HPDE6-E6E7 (cell line): Measurements from ENCODE around the gene NT5DC2.

Source experiments
- DNase-seq: peaks from one replicate; pipeline ENCODE4 v3.0.0; 2011; ENCODE audit warnings: missing footprints; ENCODE audit errors: extremely low spot score

The NT5DC2 gene

GRCh38 chr3:52533623-52534280 is at the start of gene NT5DC2:
Gene NT5DC2 (minus strand): TSS chr3:52533857. CDS start chr3:52533737, 120 bp downstream.
- DNase-seq: no peak

DNA sequence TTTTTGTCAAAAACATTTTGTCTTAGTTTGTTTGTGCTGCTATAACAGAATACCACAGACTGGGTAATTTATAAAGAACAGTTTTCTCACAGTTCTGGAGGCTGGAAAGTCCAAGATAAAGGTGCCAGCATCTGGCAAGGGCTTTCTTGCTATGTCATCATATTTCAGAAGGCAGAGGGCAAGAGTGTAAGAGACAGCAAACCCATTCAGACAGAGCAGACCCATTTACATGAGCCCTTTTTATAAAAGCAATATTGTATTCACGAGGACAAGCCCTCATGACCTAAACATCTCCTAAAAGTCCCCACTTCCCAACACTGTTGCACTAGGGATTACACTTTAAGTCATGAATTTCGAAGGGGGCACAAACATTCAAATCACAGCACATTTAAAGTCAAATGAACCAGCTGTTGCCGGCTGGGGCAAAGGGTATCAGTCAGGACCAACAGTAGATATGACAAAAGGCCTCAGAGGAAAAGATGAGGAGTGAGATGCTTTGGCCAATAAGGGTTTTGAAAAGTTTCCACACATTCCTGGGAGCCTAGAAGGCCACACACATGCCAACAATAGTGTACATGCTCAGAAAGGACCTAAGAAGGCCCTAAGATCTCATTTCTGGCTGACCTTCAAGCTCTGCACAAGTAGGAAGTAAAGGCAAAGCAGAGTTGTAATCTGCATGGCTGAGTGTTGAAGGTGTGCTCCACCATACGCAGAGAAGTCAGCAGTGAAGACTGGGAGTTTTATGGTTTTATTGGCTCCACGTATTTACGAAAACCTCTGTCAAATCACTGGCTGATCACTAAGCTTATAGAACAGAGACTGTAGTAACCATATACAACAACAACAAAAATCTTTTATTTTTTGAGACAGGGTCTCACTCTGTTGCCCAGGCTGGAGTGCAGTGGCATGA is 40.7 kb upstream of the NT5DC2 start:
- no peak for DNase-seq

- no peak for DNase-seq
These were observed 38.6 kb upstream of the NT5DC2 start for GRCh38 chr3:52572221-52572620.

- DNase-seq: no peak
These were observed 36.4 kb upstream of the NT5DC2 start for GRCh38 chr3:52570076-52570475.

GRCh38 chr3:52568069-52568468 is 34.4 kb upstream of the NT5DC2 start:
- DNase-seq: no peak

GRCh38 chr3:52563984-52564383 is 30.3 kb upstream of the NT5DC2 start:
- DNase-seq: no peak

- no peak for DNase-seq
These were observed 27.5 kb upstream of the NT5DC2 start for GRCh38 chr3:52561028-52561747.

DNA sequence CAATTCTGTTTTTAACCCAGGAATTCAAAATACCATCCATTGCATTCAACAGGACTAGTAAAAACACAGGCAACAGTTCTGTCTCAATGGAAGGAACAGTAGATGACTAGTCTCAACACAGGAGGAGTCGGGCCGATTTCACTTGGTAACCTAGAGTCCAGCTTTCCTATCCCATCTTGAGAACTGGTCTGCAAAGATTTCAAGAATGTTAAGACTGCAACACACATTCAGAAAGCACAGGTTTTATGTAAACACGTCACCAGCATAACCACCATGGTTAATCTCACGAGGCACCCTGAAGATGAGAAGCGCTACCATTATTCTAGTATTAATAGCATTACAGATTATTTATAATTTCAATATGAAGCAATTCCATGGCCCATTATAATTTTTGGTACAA is 24.8 kb upstream of the NT5DC2 start:
- no peak for DNase-seq

GRCh38 chr3:52557011-52557960 is 23.6 kb upstream of the NT5DC2 start:
- no peak for DNase-seq

- DNase-seq: no peak
These were observed 21.4 kb upstream of the NT5DC2 start for GRCh38 chr3:52555056-52555455.

- no peak for DNase-seq
These were observed 20.5 kb upstream of the NT5DC2 start for GRCh38 chr3:52554026-52554755.

DNA sequence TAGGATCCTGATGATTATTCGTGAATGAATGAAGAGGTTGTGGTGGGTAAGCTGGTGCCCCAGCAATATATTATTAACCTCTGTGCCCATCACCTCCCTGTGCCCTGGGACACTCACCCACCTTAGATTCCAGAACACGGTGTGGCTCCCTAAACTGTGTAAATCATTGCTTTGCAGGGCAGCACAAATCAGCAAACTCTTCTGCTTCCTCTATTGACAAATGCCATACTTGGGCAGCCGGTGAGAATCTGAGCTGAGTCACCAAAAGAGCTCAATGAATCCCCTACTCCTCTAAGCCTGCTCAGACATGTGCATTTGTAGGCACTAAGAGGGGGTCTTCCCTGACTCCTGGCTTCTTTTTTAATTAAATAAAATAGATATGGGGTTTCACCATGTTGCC is 18.4 kb upstream of the NT5DC2 start:
- no peak for DNase-seq

- no peak for DNase-seq
These were observed 17.5 kb upstream of the NT5DC2 start for GRCh38 chr3:52551118-52551517.

DNA sequence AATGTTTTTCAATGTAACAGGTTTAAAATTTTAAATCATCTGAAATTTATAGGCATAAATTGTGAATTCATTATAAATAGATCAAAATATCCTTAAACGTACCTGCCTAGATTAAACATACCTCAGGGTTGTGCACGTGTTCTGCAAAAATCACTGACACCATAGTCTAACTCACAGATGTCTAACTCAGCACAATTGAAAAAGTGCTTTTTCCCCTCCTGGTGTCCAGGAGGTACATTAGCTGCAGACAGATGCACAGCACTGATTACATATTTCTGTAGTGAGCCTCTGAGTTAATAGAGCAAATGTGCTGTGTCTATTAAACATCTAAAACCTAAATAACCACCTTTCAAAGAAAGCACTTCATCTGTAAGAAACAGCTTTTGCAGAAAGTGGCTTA is 13.5 kb upstream of the NT5DC2 start:
- no peak for DNase-seq

- DNase-seq: no peak
These were observed 12.6 kb upstream of the NT5DC2 start for GRCh38 chr3:52546111-52546901.

DNA sequence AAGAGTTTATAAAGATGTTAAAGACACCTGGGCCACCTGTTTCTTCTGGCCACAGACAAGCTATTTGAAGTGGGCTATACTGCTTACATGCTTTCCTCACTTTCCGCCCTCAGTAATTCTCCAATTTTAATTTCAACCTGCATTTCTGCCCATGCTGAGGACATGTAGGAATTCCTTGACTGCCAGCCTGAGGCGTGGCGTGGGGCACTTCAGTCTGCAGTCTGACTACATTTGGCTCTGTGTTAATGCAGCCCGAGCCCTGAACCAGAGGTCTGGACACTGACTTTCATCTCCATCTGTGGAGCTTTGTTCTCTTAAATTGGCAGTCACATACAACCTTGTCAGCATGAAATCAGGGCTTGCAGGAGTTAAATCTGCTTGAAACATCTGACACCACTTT is 11.3 kb upstream of the NT5DC2 start:
- DNase-seq: no peak

GRCh38 chr3:52541050-52541449 is 7.4 kb upstream of the NT5DC2 start:
- no peak for DNase-seq

DNA sequence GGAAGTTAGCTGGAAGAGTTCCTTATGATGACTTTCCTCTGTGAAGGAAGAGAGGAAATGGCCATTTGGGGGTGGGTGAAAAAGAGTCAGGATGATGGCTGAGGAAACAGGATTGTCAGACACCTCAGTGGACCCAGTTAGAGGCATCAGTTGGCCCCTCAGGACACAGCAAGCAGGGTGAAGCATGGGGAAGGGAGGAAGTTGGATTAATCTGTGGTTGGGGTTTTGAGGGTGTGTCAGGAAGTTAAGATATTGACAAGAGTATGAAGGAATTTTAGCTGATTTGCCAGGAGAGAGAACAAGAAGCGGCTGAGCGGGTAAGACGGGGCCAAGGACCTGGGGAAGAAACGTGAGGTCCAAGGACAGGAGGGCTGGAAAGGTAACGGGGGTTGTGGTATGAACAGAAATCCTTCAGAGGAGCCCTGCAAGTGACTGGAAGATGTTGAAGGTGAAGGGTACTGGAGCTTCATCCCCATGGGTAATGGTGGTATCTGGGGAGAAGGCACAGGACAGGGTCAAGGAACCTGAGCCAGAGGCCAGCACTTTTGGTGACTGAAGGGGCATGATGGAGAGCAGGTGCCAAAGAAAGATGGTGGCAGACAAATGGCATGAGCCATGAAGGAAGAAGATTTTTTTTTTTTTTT is 5.5 kb upstream of the NT5DC2 start:
- DNase-seq: no peak

GRCh38 chr3:52537726-52538421 is 4.2 kb upstream of the NT5DC2 start:
- DNase-seq: no peak
